Measurements from ENCODE around the gene GRB7. TPM values are rescaled to one million over a fixed set of nuclear protein-coding genes. Genes with fewer than 3 reads are reported as not detected.

Gene GRB7
- total RNA-seq, 1 experiment from 2014 or later = 7.3 TPM

DNA sequence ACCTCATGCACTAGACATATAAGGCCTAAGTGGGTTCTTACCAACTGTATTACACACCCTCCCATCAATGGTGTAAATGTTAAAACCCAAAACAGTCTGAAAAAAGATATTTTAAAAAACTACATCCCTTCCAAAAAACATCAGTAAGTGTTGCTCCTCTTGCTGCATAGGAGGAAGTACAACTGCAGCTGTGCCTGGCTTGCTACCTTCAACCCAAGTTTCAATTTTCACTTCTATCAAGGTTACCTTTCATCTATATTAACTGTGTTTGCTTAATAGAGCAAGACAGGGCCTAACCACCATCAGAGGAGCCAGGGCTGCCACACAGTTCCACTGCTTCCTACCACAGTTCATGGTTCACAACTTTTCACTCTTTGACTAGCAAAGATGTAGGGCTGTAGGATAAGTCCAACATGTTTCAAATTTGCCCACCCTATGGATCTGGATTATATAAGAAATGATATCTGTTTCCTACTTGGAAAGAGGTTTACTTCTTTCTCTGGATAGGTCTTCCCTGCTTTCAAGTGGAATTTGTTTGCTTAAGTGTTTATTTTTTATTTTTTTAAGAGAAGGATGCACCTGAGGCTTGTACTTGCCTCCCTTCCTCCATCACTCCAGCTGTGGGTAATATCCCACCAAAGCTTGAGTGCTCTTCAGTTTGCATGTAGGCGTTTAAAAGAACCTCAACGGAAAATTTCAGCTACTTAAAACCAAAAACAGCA lies 56.7 kb downstream of the GRB7 start:
- Mint-ChIP-seq H3K4me3 (ENCODE audit: unreplicated experiment) (no peak overlapping the region), H3K4me1 (ENCODE audit: insufficient read depth, unreplicated experiment) (no peaks in the 10 kb centered on the region), H3K27ac (ENCODE audit: low read depth, unreplicated experiment) (no peak overlapping the region), H3K27me3 (ENCODE audit: insufficient read depth, unreplicated experiment) (peaks cover 91% of the 10 kb centered on the region), H3K9me3 (ENCODE audit: unreplicated experiment) (no peaks in the 10 kb centered on the region), H3K36me3 (ENCODE audit: insufficient read depth, unreplicated experiment) (no peaks in the 10 kb centered on the region)
- POLR2A ChIA-PET = interaction anchor here (0.7 kb wide), 1 partner anchor 33 kb away, joined by 3 read pairs; no protein-coding TSS in a partner anchor
- CTCF ChIA-PET = interaction anchor here (1.3 kb wide), 1 partner anchor 171 kb away, joined by 3 read pairs; no protein-coding TSS in a partner anchor
- DNase-seq (ENCODE audit: unreplicated experiment) = no peak
- intact Hi-C loops (cut with micrococcal nuclease) = no loop called here
- TF ChIP-seq, protein P1, sequence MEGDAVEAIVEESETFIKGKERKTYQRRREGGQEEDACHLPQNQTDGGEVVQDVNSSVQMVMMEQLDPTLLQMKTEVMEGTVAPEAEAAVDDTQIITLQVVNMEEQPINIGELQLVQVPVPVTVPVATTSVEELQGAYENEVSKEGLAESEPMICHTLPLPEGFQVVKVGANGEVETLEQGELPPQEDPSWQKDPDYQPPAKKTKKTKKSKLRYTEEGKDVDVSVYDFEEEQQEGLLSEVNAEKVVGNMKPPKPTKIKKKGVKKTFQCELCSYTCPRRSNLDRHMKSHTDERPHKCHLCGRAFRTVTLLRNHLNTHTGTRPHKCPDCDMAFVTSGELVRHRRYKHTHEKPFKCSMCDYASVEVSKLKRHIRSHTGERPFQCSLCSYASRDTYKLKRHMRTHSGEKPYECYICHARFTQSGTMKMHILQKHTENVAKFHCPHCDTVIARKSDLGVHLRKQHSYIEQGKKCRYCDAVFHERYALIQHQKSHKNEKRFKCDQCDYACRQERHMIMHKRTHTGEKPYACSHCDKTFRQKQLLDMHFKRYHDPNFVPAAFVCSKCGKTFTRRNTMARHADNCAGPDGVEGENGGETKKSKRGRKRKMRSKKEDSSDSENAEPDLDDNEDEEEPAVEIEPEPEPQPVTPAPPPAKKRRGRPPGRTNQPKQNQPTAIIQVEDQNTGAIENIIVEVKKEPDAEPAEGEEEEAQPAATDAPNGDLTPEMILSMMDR (IDR thresholded peaks at IDR 0.05; ENCODE audit: unreplicated experiment) = no peak
- BruUV-seq (replicated peaks) = no TSS peak

Small RNA genes within 50 kb of the gene (microRNA-seq; reads per million reads assigned to microRNA genes)
- gene MIR4728 = 0.53 reads per million

Other genes starting within 250 kb of the GRB7 start
- not detected in 2 replicates for gene NEUROD2, start 130.0 kb upstream of the GRB7 start, total RNA-seq (2022)
- gene PPP1R1B, start 111.0 kb upstream of the GRB7 start, total RNA-seq (2022) = not detected in 2 replicates
- 30.1 and 31.1 TPM in 2 replicates for gene STARD3, start 100.8 kb upstream of the GRB7 start, total RNA-seq (2022)
- gene TCAP, start 72.6 kb upstream of the GRB7 start, total RNA-seq (2022) = 0.37 and 0.71 TPM in 2 replicates
- not detected in 2 replicates for gene PNMT, start 69.5 kb upstream of the GRB7 start, total RNA-seq (2022)
- gene PGAP3, start 49.9 kb upstream of the GRB7 start, total RNA-seq (2022) = 10.0 and 13.2 TPM in 2 replicates
- gene ERBB2, start 37.9 kb upstream of the GRB7 start, total RNA-seq (2022) = 33.3 and 33.7 TPM in 2 replicates
- gene MIEN1, start 7.4 kb upstream of the GRB7 start, total RNA-seq (2022) = 42.1 and 51.3 TPM in 2 replicates
- gene IKZF3, start 126.4 kb downstream of the GRB7 start, total RNA-seq (2022) = not detected in 2 replicates
- not detected in 2 replicates for gene ZPBP2, start 130.3 kb downstream of the GRB7 start, total RNA-seq (2022)
- 1.4 and 5.0 TPM in 2 replicates for gene GSDMB, start 180.7 kb downstream of the GRB7 start, total RNA-seq (2022)
- 14.7 and 17.0 TPM in 2 replicates for gene ORMDL3, start 189.7 kb downstream of the GRB7 start, total RNA-seq (2022)
- not detected in 2 replicates for gene LRRC3C, start 189.8 kb downstream of the GRB7 start, total RNA-seq (2022)
- 0.61 and 0.77 TPM in 2 replicates for gene GSDMA, start 225.1 kb downstream of the GRB7 start, total RNA-seq (2022)
- gene PSMD3, start 242.9 kb downstream of the GRB7 start, total RNA-seq (2022) = 74.2 and 95.3 TPM in 2 replicates